HS-27A (cell line): Measurements from ENCODE around the gene FGF11.
"Not testable (repeated sequence)": the region's sequence is repeated elsewhere in the genome, so short reads cannot be mapped to it uniquely, and the experiment has no call there.

Experiments
- DNase-seq: peaks from one replicate; pipeline ENCODE4 v3.0.0-alpha.2; 2012; ENCODE audit warnings: low read depth, missing footprints

The FGF11 gene

DNA sequence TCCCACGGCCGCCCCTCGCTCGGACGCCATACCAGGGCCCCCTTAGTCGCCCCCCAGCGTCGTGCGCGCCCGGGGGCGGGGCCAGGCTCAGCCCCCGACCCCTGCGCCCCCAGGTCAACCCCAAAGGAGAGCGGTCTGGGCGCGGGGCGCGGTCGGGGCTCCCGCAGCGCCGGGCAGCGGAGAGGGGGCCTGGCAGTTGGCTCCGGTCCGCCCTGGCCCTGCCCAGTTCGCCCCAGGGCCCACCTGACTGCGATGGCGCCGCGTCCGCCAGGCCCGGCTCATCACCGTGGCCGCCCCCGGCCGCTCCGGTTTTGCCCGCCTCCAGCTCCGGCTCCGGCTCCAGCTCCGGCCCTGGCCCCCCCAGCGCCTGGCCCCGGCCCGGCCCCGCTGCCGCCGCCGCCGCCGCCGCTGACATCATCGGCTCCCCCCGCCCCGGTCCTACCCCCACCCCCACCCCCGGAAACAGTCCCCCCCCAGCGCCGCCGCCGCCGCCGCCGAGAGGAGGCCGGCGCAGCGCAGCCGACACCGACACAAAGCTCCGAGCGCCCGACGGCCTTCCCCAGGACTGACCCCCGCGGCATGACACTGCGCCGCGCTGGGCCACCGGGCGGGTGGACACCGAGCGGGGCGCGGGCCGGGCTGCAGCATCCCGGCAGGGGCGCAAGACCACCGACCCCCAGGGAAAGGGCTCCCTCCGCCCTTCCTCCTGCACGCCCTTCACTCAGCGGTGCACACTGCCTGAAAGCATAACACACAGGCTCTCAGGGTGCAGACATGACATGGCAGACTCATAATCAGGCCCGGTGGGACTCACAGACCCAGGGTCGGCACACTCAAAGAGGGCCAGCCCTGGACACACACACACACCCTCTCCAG lies 40.1 kb downstream of the FGF11 start, which contains the start of gene ZBTB4:
Gene ZBTB4, minus strand, starts transcription at position 419 of the 876 bp plus-strand sequence. CDS start 12,830 bp downstream, outside the sequence.
- no peak for DNase-seq

GRCh38 chr17:7480089-7480384 lies 40.7 kb downstream of the FGF11 start:
- DNase-seq = no peak

GRCh38 chr17:7481275-7481674 lies 42.0 kb downstream of the FGF11 start, which contains the start of gene SLC35G6:
Gene SLC35G6 (plus strand): TSS chr17:7481446. CDS start chr17:7481517, 71 bp downstream.
- not testable (repeated sequence) for DNase-seq

- not testable (repeated sequence) for DNase-seq
Observed at GRCh38 chr17:7481842-7482741, 42.8 kb downstream of the FGF11 start.

DNA sequence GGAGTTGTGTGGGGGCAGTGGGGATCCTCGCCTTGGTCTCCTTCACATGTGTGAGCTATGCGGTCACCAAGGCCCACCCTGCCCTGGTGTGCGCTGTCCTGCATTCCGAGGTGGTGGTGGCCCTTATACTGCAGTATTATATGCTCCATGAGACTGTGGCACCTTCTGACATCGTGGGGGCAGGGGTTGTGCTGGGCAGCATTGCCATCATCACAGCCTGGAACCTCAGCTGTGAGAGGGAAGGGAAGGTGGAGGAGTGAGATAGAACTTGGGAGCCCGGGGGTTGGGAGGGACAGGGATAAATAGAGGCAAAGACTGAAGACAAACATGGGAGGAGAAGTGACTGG lies 43.4 kb downstream of the FGF11 start:
- DNase-seq = not testable (repeated sequence)

DNA sequence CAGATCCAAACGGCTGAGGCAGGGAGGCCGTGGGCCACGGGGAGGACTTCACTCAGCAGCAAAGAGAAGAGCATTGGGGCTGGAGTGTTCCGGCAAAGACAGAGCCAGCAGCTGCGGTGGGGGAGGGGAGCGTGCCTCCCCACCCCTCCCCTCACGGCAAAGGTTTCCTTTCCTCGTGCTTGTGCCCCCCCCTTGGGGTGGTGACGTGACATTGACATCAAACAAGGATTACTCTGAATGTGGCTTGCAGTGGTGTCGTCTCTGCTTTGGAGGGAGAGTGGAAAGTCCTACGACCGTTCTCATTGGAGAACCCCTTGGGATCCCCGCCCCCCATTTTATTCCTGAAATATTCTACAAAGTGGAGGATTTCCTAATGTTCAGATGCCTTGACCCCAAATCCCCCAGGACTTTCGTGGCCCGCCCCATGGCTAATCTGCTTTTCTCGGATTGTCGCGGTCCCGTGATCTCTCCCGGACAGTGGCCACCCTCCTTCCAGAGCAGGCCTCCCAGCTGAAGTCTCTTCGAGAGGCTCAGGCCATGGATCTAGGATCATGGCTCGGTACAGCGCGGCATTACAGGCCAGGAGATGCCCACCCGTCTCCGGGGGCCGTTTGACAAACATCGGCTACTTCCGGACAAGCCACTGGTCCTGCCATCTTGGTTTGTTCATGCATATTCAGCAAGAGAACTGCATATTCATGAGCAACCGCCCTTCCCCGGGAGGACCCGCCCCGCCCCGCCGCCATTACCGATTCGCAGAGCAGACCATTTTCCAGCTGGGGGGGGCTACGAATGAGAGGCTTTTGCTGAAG lies 44.1 kb downstream of the FGF11 start:
- DNase-seq = peak; percentile 33

- peak; percentile 83 for DNase-seq
Observed at GRCh38 chr17:7484067-7484918, 45.0 kb downstream of the FGF11 start, which contains the start of gene POLR2A. Gene POLR2A (plus strand): TSS chr17:7484366.

DNA sequence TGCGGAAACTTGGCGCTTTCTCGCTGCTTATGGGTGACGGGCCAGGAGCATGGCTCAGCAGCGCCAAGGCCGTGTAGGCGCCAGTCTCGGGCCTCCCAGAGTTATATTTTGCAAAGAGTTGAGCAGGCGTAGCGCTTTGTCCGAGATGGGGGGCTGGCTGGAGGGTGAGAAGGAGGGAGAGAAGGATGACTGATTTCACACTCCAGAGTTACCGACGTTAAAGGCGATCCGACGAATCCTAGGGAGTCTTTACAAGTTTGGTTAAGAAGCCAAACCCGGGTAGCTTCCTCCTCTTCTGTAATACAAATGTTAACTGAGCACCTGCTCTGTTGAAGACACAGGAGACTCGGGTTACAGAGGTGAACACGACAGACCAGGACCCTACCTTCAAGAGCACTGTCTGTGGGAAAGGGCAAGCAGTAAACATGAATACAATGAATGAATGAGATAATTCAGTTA lies 45.6 kb downstream of the FGF11 start:
- no peak for DNase-seq

- DNase-seq = no peak
Observed at GRCh38 chr17:7486181-7486580, 46.9 kb downstream of the FGF11 start.

DNA sequence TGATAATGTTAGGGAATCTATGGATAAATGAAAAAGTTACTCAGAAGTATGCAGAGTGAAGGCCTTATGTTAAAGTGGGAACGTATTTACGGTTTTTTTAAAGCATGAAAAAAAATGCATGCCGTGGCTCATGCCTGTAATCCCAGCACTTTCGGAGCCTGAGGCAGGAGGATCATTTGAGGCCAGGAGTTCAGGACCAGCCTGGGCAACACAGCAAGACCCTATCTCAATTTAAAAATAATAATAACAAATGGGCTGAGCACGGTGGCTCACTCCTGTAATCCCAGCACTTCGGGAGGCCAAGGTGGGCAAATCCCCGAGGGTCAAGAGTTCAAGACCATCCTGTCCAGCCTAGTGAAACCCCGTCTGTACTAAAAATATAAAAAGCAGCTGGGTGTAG lies 50.8 kb downstream of the FGF11 start:
- no peak for DNase-seq

- DNase-seq = no peak
Observed at GRCh38 chr17:7491583-7491982, 52.3 kb downstream of the FGF11 start.

- DNase-seq = no peak
Observed at GRCh38 chr17:7493941-7494340, 54.6 kb downstream of the FGF11 start.
